ENCODE data around the gene TMPRSS13. TPM values are rescaled to one million over a fixed set of nuclear protein-coding genes. Genes with fewer than 3 reads are reported as not detected.

Gene TMPRSS13
- total and polyA plus RNA-seq, 2 donors from 2014 or later = 1.2 to 1.9 TPM

GRCh38 chr11:117883063-117883462 lies 46.1 kb downstream of the TMPRSS13 start:
- no peak overlapping the region for H3K27ac ChIP-seq (ENCODE audit: low read depth in 2 of 2, low read length in 2 of 2)
- no peak overlapping the region for H3K9ac ChIP-seq (ENCODE audit: low read length in 3 of 3)
- intact Hi-C loops (cut with DNase I) = no loop called here
- H3K9me3 ChIP-seq (ENCODE audit: control insufficient read depth in 2 of 3, insufficient read depth in 1 of 3, low read length in 3 of 3) = no peaks in the 10 kb centered on the region
- no peaks in the 10 kb centered on the region for H3K36me3 ChIP-seq (ENCODE audit: control insufficient read depth in 2 of 3, insufficient read depth in 3 of 3, low read length in 3 of 3)
- peaks cover 0 to 2% (median 2%) of the 10 kb centered on the region in 3 donors for H3K4me1 ChIP-seq (ENCODE audit: control insufficient read depth in 2 of 3, insufficient read depth in 2 of 3, low read depth in 1 of 3, low read length in 3 of 3)
- no peaks in the 10 kb centered on the region for H3K27me3 ChIP-seq (ENCODE audit: control insufficient read depth, insufficient read depth, low read length)
- no peak for FAIRE-seq
- H3K4me3 ChIP-seq (ENCODE audit: low read length in 3 of 3) = no peak overlapping the region
- no peak for TF ChIP-seq CTCF (IDR thresholded peaks at IDR 0.05; ENCODE audit: borderline replicate concordance, extremely low read depth, insufficient read depth)
- no peak for DNase-seq

GRCh38 chr11:117882311-117882905 lies 46.8 kb downstream of the TMPRSS13 start:
- H3K9me3 ChIP-seq (ENCODE audit: control insufficient read depth in 2 of 3, insufficient read depth in 1 of 3, low read length in 3 of 3) = no peaks in the 10 kb centered on the region
- H3K9ac ChIP-seq (ENCODE audit: low read length in 3 of 3) = no peak overlapping the region
- intact Hi-C loops (cut with DNase I) = no loop called here
- no peak overlapping the region for H3K27ac ChIP-seq (ENCODE audit: low read depth in 2 of 2, low read length in 2 of 2)
- TF ChIP-seq CTCF (IDR thresholded peaks at IDR 0.05; ENCODE audit: borderline replicate concordance, extremely low read depth, insufficient read depth) = no peak
- no peak overlapping the region for H3K4me3 ChIP-seq (ENCODE audit: low read length in 3 of 3)
- H3K27me3 ChIP-seq (ENCODE audit: control insufficient read depth, insufficient read depth, low read length) = no peaks in the 10 kb centered on the region
- H3K36me3 ChIP-seq (ENCODE audit: control insufficient read depth in 2 of 3, insufficient read depth in 3 of 3, low read length in 3 of 3) = no peaks in the 10 kb centered on the region
- peaks cover 0 to 3% (median 2%) of the 10 kb centered on the region in 3 donors for H3K4me1 ChIP-seq (ENCODE audit: control insufficient read depth in 2 of 3, insufficient read depth in 2 of 3, low read depth in 1 of 3, low read length in 3 of 3)
- FAIRE-seq (no peak), DNase-seq (no peak)

- no peak for DNase-seq
- intact Hi-C loops (cut with DNase I) = no loop called here
- H3K27ac ChIP-seq (ENCODE audit: low read depth in 2 of 2, low read length in 2 of 2) = no peak overlapping the region
- peaks cover 2 to 6% (median 4%) of the 10 kb centered on the region in 3 donors for H3K4me1 ChIP-seq (ENCODE audit: control insufficient read depth in 2 of 3, insufficient read depth in 2 of 3, low read depth in 1 of 3, low read length in 3 of 3)
- no peaks in the 10 kb centered on the region for H3K36me3 ChIP-seq (ENCODE audit: control insufficient read depth in 2 of 3, insufficient read depth in 3 of 3, low read length in 3 of 3)
- H3K9ac ChIP-seq (ENCODE audit: low read length in 3 of 3) = no peak overlapping the region
- no peak for FAIRE-seq
- no peaks in the 10 kb centered on the region for H3K9me3 ChIP-seq (ENCODE audit: control insufficient read depth in 2 of 3, insufficient read depth in 1 of 3, low read length in 3 of 3)
- no peaks in the 10 kb centered on the region for H3K27me3 ChIP-seq (ENCODE audit: control insufficient read depth, insufficient read depth, low read length)
- H3K4me3 ChIP-seq (ENCODE audit: low read length in 3 of 3) = no peak overlapping the region
- no peak for TF ChIP-seq CTCF (IDR thresholded peaks at IDR 0.05; ENCODE audit: borderline replicate concordance, extremely low read depth, insufficient read depth)
These were observed 48.0 kb downstream of the TMPRSS13 start for GRCh38 chr11:117881217-117881616.

Measured in kidney (tissue), 14 donors.